GM12878 (cell line): Measurements from ENCODE around the gene ADAMTSL1. TPM values are rescaled to one million over a fixed set of nuclear protein-coding genes. Genes with fewer than 3 reads are reported as not detected.

ENCODE experiments used
- ATAC-seq: fragments of 200-7000 bp; cut with Tn5 transposase; 3 replicates; pipeline ENCODE4 v1.9.1; 2020; ENCODE audit warnings: mild to moderate bottlenecking, moderate library complexity
- BruUV-seq: library from RNA; stranded (reverse); fragments of 400-500 nt; replicated peaks from 2 replicates; lab custom pipeline; 2021; lab: Mats Ljungman, UMichigan
- CTCF ChIA-PET: fragments of 300-600 bp; sonication (Branson Sonifier 250); formaldehyde crosslinking; extraction: SDS; loops from one replicate; lab custom pipeline; 2021; ENCODE audit warnings: inconsistent platforms; lab: Yijun Ruan, JAX
- POLR2A ChIA-PET: fragments of 350-600 bp; formaldehyde crosslinking; extraction: SDS; loops from one replicate; lab custom pipeline; 2021; ENCODE audit warnings: inconsistent platforms; lab: Charles Lee
- RAD21 ChIA-PET: fragments of 300-600 bp; sonication (Branson Sonifier 250); formaldehyde crosslinking; loops from one replicate; lab custom pipeline; 2023; ENCODE audit warnings: antibody characterized with exemption; ENCODE audit not compliant: unreplicated experiment; lab: Charles Lee
- SMC1A ChIA-PET: fragments of 300-600 bp; sonication (Branson Sonifier 250); formaldehyde crosslinking; loops from one replicate; lab custom pipeline; 2023; ENCODE audit not compliant: unreplicated experiment, uncharacterized antibody; lab: Charles Lee
- DNase-seq: peaks from one replicate; pipeline ENCODE4 v3.0.0-alpha.2; 2011; ENCODE audit warnings: low read depth, low spot score
- FAIRE-seq: peaks from 3 replicates; lab custom pipeline; 2011; peaks lifted over from hg19 to GRCh38; lab: Jason Lieb, UNC
- H2AFZ ChIP-seq: 2 replicates; pipeline ENCODE4 v1.6.0; 2011; ENCODE audit warnings: low read depth, low read length, control low read depth; ENCODE audit not compliant: control insufficient read depth
- H3K27ac ChIP-seq: 2 replicates; pipeline ENCODE4 v1.5.1; 2011; ENCODE audit warnings: control low read depth; ENCODE audit not compliant: control insufficient read depth, insufficient read depth
- H3K27me3 ChIP-seq, 2 experiments: replicated peaks in 1 of 2; 2 replicates each; pipeline versions ENCODE4 v1.6.0 to v1.6.1; 2011; ENCODE audit warnings: low read length in 1 of 2; ENCODE audit not compliant: control insufficient read depth in 2 of 2, insufficient read depth in 2 of 2
- H3K36me3 ChIP-seq, 2 experiments: 2 replicates each; pipeline ENCODE4 v1.5.1; 2011; ENCODE audit warnings: low read length in 1 of 2; ENCODE audit not compliant: control insufficient read depth in 2 of 2, insufficient read depth in 2 of 2
- H3K4me1 ChIP-seq: 2 replicates; pipeline ENCODE4 v1.6.1; 2011; ENCODE audit warnings: mild to moderate bottlenecking, low read length, moderate library complexity, mixed read lengths; ENCODE audit not compliant: control insufficient read depth, insufficient read depth
- H3K4me2 ChIP-seq: 2 replicates; pipeline ENCODE4 v1.6.0; 2011; ENCODE audit warnings: control low read depth; ENCODE audit not compliant: control insufficient read depth, insufficient read depth
- H3K4me3 ChIP-seq: fragments of 200-600 bp; sonication (generic); 2 replicates; pipeline ENCODE4 v1.5.1; 2016
- H3K79me2 ChIP-seq: 2 replicates; pipeline ENCODE4 v1.6.0; 2011; ENCODE audit warnings: low read length; ENCODE audit not compliant: control insufficient read depth, insufficient read depth
- H3K9ac ChIP-seq: 2 replicates; pipeline ENCODE4 v1.8.0; 2011; ENCODE audit warnings: low read length, control low read depth, mixed read lengths; ENCODE audit not compliant: control insufficient read depth, insufficient read depth
- H3K9me3 ChIP-seq: replicated peaks from 3 replicates; pipeline ENCODE4 v1.5.1; 2011; ENCODE audit warnings: mild to moderate bottlenecking, low read length; ENCODE audit not compliant: control insufficient read depth, insufficient read depth
- H4K20me1 ChIP-seq: 2 replicates; pipeline ENCODE4 v1.6.0; 2011; ENCODE audit not compliant: control insufficient read depth, insufficient read depth
- ATF7 ChIP-seq: fragments of 450-650 bp; IDR thresholded peaks from 2 replicates; pipeline ENCODE4 v1.6.1; 2016; ENCODE audit warnings: low read depth, mild to moderate bottlenecking
- CBX5 ChIP-seq: sonication (generic); IDR thresholded peaks from 2 replicates; pipeline ENCODE4 v1.6.1; 2016; ENCODE audit warnings: low read depth, moderate library complexity, mild to moderate bottlenecking, inconsistent platforms
- HDGF ChIP-seq: fragments of 450-650 bp; IDR thresholded peaks from 2 replicates; pipeline ENCODE4 v1.6.1; 2016; ENCODE audit warnings: antibody characterized with exemption
- MTA3 ChIP-seq: IDR thresholded peaks from 2 replicates; pipeline ENCODE4 v1.6.1; 2012; ENCODE audit warnings: low read length, inconsistent platforms, borderline replicate concordance
- POLR2AphosphoS2 ChIP-seq: IDR thresholded peaks from 2 replicates; pipeline ENCODE4 v1.6.1; 2011; ENCODE audit warnings: low read depth, mild to moderate bottlenecking, low read length, improper control_type of control experiment, moderate library complexity
- RB1 ChIP-seq: fragments of 450-650 bp; formaldehyde crosslinking; IDR thresholded peaks from 2 replicates; pipeline ENCODE4 v1.6.1; 2017; ENCODE audit warnings: mild to moderate bottlenecking, borderline replicate concordance
- SMAD1 ChIP-seq: fragments of 450-650 bp; IDR thresholded peaks from 2 replicates; pipeline ENCODE4 v1.6.1; 2018; ENCODE audit warnings: mild to moderate bottlenecking, low read depth; ENCODE audit not compliant: partially characterized antibody
- YY1 ChIP-seq: IDR thresholded peaks from 2 replicates; pipeline ENCODE4 v1.6.1; 2011; ENCODE audit warnings: low read depth, mild to moderate bottlenecking, low read length
- in situ Hi-C: fragments of 300-500 bp; cut with MboI; formaldehyde crosslinking; loops from 9 replicates; pipeline ENCODE4 v1.14.3; 2018; ENCODE audit warnings: mixed read lengths
- intact Hi-C: fragments of 100-400 bp; cut with micrococcal nuclease; formaldehyde crosslinking; loops from one replicate; pipeline ENCODE4 v1.14.2; 2022; ENCODE audit not compliant: unreplicated experiment
- polyA plus RNA-seq, 11 experiments: library from polyadenylated mRNA; depleted of rRNA in 4 of 11; unstranded in 6 of 11; stranded (reverse) in 5 of 11; fragments of >200 nt; fragmentation: Nextera tagmentation in 4 of 11; fragmentation: Illumina TruSeq in 1 of 11; extraction: Ambion mirVana in 4 of 11; extraction: Trizol in 1 of 11; gene quantifications; 1 replicate in 1 of 11; 2 replicates in 10 of 11; pipeline versions ENCODE4 v1.2.1 to v1.2.3, GENCODE V29; 2011 to 2016; ENCODE audit warnings: inconsistent platforms in 2 of 11, missing spikeins in 2 of 11, low read depth in 1 of 11
- total RNA-seq, 4 experiments: library from RNA; depleted of rRNA in 3 of 4; stranded (reverse); fragments of >200 nt in 3 of 4; fragmentation: Illumina TruSeq in 1 of 4; extraction: Trizol in 1 of 4; gene quantifications; 2 replicates each; pipeline versions ENCODE4 v1.2.1 to v1.2.3, GENCODE V29; 2013 to 2021
- TF ChIP-seq, protein P1 (sequence below): fragments of 450-650 bp; IDR thresholded peaks from 2 replicates; pipeline ENCODE4 v1.6.1; 2017; ENCODE audit warnings: mild to moderate bottlenecking, moderate library complexity
- TF ChIP-seq, protein P2 (sequence below): fragments of 450-650 bp; IDR thresholded peaks from 2 replicates; pipeline ENCODE4 v1.6.1; 2018; ENCODE audit warnings: mild to moderate bottlenecking, low read depth, moderate library complexity; ENCODE audit not compliant: partially characterized antibody
- TF ChIP-seq, protein P3 (sequence below): fragments of 450-650 bp; IDR thresholded peaks from 2 replicates; pipeline ENCODE4 v1.6.1; 2017; ENCODE audit warnings: mild to moderate bottlenecking, low read depth, inconsistent platforms; ENCODE audit not compliant: poor library complexity, severe bottlenecking
- TF ChIP-seq, protein P4 (sequence below): fragments of 150-350 bp; IDR thresholded peaks from 2 replicates; pipeline ENCODE4 v1.6.1; 2014; ENCODE audit warnings: mild to moderate bottlenecking, low read depth, low read length

The ADAMTSL1 gene
- total and polyA plus RNA-seq, 10 of the 15 experiments (the other 5 are each of a cell fraction or from before 2014, with no cell fraction given): 0.01 to 0.10 (median 0.07) TPM; not detected in 6

DNA sequence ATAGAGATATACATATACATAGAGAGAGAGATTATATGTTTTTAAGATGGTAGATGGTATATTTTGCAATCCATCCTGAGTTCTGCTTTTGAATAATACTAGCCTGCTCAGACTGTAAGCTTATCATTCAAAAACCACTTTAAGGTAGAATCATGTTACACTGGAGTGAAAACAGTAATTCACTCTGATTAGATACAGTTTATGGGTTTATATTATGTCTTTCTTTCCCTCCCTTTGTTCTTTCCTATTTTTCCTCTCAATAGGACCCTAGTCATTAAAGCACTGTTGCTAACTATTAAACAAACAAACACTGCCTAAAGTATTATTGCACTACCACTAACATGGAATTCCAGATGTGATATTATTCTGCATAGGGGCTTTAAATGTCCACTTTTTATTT, 202.0 kb downstream of the ADAMTSL1 start:
- BruUV-seq: no TSS peak
- ChIA-PET RAD21 (no interaction called here), SMC1A (no interaction called here), POLR2A (no interaction called here), CTCF (interaction anchor here (0.6 kb wide), 1 partner anchor 116 kb away, joined by 3 read pairs; no protein-coding TSS in a partner anchor)
- Histone ChIP-seq H3K36me3 (no peaks in the 10 kb centered on the region), H3K27me3 (no peaks in the 10 kb centered on the region), H3K79me2 (no peaks in the 10 kb centered on the region), H3K9ac (no peak overlapping the region), H3K4me2 (no peak overlapping the region), H3K27ac (no peak overlapping the region), H4K20me1 (no peaks in the 10 kb centered on the region), H2AFZ (no peak overlapping the region), H3K4me1 (no peaks in the 10 kb centered on the region), H3K9me3 (no peaks in the 10 kb centered on the region), H3K4me3 (no peak overlapping the region)
- no peak for FAIRE-seq
- intact Hi-C loops (no loop called here), in situ Hi-C loops (no loop called here)
- no peak for ATAC-seq
- no peak for DNase-seq
- TF ChIP-seq ATF7 (no peak), SMAD1 (no peak), MTA3 (no peak), HDGF (no peak), YY1 (no peak), RB1 (no peak), POLR2AphosphoS2 (no peak), CBX5 (no peak)
- TF ChIP-seq, protein P1, sequence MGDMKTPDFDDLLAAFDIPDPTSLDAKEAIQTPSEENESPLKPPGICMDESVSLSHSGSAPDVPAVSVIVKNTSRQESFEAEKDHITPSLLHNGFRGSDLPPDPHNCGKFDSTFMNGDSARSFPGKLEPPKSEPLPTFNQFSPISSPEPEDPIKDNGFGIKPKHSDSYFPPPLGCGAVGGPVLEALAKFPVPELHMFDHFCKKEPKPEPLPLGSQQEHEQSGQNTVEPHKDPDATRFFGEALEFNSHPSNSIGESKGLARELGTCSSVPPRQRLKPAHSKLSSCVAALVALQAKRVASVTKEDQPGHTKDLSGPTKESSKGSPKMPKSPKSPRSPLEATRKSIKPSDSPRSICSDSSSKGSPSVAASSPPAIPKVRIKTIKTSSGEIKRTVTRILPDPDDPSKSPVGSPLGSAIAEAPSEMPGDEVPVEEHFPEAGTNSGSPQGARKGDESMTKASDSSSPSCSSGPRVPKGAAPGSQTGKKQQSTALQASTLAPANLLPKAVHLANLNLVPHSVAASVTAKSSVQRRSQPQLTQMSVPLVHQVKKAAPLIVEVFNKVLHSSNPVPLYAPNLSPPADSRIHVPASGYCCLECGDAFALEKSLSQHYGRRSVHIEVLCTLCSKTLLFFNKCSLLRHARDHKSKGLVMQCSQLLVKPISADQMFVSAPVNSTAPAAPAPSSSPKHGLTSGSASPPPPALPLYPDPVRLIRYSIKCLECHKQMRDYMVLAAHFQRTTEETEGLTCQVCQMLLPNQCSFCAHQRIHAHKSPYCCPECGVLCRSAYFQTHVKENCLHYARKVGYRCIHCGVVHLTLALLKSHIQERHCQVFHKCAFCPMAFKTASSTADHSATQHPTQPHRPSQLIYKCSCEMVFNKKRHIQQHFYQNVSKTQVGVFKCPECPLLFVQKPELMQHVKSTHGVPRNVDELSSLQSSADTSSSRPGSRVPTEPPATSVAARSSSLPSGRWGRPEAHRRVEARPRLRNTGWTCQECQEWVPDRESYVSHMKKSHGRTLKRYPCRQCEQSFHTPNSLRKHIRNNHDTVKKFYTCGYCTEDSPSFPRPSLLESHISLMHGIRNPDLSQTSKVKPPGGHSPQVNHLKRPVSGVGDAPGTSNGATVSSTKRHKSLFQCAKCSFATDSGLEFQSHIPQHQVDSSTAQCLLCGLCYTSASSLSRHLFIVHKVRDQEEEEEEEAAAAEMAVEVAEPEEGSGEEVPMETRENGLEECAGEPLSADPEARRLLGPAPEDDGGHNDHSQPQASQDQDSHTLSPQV: no peak
- TF ChIP-seq, protein P2, sequence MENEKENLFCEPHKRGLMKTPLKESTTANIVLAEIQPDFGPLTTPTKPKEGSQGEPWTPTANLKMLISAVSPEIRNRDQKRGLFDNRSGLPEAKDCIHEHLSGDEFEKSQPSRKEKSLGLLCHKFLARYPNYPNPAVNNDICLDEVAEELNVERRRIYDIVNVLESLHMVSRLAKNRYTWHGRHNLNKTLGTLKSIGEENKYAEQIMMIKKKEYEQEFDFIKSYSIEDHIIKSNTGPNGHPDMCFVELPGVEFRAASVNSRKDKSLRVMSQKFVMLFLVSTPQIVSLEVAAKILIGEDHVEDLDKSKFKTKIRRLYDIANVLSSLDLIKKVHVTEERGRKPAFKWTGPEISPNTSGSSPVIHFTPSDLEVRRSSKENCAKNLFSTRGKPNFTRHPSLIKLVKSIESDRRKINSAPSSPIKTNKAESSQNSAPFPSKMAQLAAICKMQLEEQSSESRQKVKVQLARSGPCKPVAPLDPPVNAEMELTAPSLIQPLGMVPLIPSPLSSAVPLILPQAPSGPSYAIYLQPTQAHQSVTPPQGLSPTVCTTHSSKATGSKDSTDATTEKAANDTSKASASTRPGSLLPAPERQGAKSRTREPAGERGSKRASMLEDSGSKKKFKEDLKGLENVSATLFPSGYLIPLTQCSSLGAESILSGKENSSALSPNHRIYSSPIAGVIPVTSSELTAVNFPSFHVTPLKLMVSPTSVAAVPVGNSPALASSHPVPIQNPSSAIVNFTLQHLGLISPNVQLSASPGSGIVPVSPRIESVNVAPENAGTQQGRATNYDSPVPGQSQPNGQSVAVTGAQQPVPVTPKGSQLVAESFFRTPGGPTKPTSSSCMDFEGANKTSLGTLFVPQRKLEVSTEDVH: no peak
- TF ChIP-seq, protein P3, sequence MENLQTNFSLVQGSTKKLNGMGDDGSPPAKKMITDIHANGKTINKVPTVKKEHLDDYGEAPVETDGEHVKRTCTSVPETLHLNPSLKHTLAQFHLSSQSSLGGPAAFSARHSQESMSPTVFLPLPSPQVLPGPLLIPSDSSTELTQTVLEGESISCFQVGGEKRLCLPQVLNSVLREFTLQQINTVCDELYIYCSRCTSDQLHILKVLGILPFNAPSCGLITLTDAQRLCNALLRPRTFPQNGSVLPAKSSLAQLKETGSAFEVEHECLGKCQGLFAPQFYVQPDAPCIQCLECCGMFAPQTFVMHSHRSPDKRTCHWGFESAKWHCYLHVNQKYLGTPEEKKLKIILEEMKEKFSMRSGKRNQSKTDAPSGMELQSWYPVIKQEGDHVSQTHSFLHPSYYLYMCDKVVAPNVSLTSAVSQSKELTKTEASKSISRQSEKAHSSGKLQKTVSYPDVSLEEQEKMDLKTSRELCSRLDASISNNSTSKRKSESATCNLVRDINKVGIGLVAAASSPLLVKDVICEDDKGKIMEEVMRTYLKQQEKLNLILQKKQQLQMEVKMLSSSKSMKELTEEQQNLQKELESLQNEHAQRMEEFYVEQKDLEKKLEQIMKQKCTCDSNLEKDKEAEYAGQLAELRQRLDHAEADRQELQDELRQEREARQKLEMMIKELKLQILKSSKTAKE: no peak
- TF ChIP-seq, protein P4, sequence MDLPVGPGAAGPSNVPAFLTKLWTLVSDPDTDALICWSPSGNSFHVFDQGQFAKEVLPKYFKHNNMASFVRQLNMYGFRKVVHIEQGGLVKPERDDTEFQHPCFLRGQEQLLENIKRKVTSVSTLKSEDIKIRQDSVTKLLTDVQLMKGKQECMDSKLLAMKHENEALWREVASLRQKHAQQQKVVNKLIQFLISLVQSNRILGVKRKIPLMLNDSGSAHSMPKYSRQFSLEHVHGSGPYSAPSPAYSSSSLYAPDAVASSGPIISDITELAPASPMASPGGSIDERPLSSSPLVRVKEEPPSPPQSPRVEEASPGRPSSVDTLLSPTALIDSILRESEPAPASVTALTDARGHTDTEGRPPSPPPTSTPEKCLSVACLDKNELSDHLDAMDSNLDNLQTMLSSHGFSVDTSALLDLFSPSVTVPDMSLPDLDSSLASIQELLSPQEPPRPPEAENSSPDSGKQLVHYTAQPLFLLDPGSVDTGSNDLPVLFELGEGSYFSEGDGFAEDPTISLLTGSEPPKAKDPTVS: no peak
